OCI-LY1 (cell line): ENCODE measurements around the gene MAP4K1.

Source experiments
- EZH2 ChIP-seq: fragments of 200-600 bp; sonication (generic), shearing (Covaris generic); IDR thresholded peaks from 2 replicates; pipeline ENCODE4 v1.8.0; 2017; ENCODE audit warnings: borderline replicate concordance, mixed run types, mild to moderate bottlenecking, antibody characterized with exemption, low read length, moderate library complexity, mixed read lengths
- TF ChIP-seq, protein P1 (sequence below): fragments of 200-600 bp; sonication (generic), shearing (Covaris generic); IDR thresholded peaks from 2 replicates; pipeline ENCODE4 v1.5.1; 2017; ENCODE audit warnings: mild to moderate bottlenecking, antibody characterized with exemption, low read length, moderate library complexity, mixed read lengths

DNA sequence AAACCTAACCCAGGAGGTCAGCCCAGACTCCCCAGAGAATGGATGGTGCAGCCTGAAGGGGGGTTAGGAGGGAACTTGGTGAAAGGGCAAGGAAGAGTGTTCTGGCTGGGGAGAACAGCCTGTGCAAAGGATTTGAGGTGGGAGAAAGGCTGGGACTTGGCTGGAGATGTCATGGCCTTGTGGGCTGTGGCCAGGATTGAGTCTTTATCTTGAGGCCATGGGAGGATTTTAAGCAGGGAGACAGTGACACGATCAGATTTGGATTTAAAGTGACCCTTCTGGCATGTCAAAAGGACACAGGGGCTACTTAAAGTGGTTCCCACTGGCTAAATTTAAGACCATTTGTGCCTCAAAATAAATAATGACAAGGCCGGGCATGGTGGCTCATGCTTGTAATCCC lies 29.7 kb downstream of the MAP4K1 start:
- TF ChIP-seq EZH2: no peak
- TF ChIP-seq, protein P1, sequence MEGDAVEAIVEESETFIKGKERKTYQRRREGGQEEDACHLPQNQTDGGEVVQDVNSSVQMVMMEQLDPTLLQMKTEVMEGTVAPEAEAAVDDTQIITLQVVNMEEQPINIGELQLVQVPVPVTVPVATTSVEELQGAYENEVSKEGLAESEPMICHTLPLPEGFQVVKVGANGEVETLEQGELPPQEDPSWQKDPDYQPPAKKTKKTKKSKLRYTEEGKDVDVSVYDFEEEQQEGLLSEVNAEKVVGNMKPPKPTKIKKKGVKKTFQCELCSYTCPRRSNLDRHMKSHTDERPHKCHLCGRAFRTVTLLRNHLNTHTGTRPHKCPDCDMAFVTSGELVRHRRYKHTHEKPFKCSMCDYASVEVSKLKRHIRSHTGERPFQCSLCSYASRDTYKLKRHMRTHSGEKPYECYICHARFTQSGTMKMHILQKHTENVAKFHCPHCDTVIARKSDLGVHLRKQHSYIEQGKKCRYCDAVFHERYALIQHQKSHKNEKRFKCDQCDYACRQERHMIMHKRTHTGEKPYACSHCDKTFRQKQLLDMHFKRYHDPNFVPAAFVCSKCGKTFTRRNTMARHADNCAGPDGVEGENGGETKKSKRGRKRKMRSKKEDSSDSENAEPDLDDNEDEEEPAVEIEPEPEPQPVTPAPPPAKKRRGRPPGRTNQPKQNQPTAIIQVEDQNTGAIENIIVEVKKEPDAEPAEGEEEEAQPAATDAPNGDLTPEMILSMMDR: no peak
